ENCODE measurements around the gene PHF10. TPM values are rescaled to one million over a fixed set of nuclear protein-coding genes. Genes with fewer than 3 reads are reported as not detected.
"Not testable (repeated sequence)": the region's sequence is repeated elsewhere in the genome, so short reads cannot be mapped to it uniquely, and the experiment has no call there.

The PHF10 gene
- total RNA-seq, result 10 to 100 TPM; 49.7 to 59.0 TPM
- long read RNA-seq, partial matches to known transcripts, result 1 of 6 reads
- long read RNA-seq, other reads (novel, unspliced or antisense), result 5 of 6 reads

DNA sequence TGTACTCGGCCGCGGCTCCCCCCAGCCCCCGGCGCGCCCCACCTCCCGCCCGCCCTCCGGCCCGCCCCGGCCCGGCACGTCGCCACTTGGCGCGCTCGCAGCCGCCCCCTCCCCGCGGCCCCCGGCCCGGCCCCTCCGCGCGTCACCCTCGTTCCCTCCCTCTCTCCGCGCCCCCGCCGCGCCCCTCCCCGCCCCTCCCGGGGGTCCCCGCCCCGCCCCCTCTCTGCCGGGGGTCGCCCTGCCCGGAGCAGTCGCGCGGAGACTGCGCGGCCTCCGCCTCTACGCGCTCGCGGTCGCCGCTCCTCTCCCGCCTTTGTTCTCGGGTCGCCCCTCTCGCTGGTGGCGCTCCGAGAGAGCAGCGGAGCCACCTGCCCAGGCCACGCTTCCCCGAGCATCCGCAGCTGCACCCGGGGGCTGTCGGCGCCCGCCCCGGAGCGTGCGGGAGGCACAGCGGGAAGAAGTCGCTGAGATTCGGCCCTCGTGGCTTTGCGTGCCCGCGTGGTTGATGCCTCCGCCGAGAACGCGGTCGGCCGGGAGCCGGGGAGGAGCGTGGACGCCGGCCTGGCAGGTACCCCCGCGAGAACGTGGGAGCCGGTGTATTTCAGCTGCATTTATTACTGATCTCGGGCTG is at the start of gene PHF10:
Gene PHF10, minus strand, starts transcription at position 7 of the 631 bp plus-strand sequence. CDS start 569 bp downstream, outside the sequence.
- intact Hi-C loops (cut with DNase I), result loop anchor here in 1 of 2 donors (2.0 kb wide), 1 partner anchor 26 kb away; the partner anchor contains the start of genes DYNLT2 and ERMARD
- peak; percentile 64 to 70 for ATAC-seq
- peak; percentile 54 for DNase-seq

DNA sequence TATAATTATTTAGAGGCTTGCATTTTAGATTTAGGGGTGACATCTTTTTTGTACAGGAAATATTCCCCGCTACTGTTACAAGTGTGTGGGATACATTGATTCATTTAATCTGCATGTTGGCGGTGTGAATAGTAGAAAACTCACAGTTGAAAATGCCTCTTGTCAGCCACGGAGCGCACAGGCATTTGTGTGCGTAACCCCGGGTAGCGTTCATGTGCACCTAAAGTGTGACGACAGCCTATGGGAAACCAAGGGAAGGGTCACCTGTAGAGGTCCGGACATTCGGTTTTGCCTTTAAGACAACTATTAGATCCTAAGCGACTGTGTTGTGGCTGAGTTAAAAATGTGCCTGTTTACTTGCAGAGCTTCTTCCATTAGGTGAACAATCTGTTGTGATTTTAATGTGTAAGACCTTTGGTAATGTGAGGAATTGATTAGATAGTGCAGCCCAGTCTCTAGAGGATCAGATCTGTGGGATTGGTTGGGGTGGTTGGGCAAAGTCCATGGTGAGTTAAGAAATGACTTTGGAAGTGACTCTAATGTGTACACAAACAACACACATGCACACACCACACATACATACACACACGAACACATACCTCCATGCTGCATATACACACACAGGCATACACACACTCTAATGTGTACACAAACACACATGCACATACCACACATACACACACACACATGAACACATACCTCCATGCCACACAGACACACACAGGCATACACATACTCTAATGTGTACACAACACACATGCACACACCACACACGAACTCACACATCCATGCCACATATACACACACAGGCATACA is 42.8 kb upstream of the PHF10 start:
- intact Hi-C loops (cut with DNase I), result no loop called here
- no peak for DNase-seq
- ATAC-seq, result no peak

DNA sequence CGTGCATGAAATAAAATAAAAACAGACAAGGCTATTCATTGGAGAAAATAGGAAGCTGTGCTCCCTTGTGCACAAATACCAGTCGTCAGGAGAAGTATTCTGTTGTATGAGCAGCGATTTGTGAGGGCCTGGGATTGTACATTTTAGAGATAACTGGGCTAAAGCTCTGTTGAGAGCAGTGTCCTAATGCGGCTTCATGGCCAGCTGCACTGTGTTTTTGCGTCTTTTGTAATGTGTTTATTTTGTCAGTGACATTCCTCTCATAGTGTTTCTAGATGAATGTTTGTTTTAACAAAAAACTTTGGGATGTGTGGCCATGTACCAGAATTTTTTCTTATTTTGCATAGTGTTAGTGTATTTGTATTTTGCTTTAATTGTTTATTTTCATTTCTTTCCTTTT is 41.9 kb upstream of the PHF10 start:
- no peak for ATAC-seq
- no peak for DNase-seq
- intact Hi-C loops (cut with DNase I), result no loop called here

DNA sequence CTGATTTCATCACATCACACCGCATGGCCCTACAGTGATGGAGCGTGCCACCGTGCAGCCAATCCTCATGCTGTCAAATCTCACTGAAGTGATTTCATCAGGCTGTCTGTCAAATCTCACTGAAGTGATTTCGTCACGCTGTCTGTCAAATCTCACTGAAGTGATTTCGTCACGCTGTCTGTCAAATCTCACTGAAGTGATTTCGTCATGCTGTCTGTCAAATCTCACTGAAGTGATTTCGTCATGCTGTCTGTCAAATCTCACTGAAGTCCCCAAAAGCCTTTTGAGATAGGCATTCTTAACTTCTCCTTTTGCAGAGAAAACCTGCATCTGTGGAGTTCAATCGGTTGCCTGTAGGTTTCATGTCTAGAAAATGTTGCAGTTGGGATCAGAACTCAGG is 41.5 kb upstream of the PHF10 start:
- ATAC-seq; intact Hi-C loops (cut with DNase I): not testable (repeated sequence)

DNA sequence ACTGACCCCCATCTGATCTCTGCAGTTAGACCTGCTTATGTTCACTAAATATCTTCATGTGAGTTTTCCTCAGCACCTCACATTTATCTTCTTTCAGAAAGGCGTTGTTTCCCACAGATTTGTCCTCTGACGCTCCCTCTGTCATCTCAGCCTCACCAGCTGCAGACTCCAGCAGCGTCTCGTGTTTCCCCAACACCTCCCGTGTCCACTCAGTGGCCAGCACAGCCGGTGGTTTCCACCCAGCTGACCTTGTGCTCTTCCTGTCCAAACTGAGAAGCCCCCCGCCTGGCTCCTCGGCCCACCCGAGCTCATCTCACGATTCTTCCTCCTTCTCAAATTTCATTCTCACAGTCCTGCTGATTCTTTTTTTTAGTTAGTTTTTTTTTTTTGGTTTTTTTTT is 39.6 kb upstream of the PHF10 start:
- DNase-seq, result no peak
- intact Hi-C loops (cut with DNase I), result no loop called here
- ATAC-seq, result no peak

More for the DNA sequence above, 41.5 kb upstream of the PHF10 start:
- not testable (repeated sequence) for DNase-seq

DNA sequence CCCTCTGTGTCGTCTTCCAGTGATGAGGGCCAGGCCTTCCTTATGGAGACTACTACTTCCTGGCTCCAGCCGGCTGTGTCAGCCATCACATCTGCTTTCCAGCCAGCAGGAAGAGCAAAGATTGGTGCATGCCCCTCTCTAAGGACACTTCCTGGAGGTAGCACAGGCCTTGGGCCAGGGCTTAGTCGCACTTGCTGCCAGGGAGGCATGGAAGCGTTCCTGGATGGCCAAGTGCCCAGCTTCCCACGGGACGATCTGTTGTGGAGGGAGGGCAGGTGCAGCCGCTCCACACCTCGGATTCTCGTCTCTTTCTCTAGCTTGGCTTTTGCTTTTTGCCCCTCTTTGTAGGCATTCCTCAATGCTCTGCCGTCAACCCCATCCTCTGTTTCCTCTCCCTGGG is 39.0 kb upstream of the PHF10 start:
- ATAC-seq, result no peak
- DNase-seq, result no peak
- intact Hi-C loops (cut with DNase I), result no loop called here

DNA sequence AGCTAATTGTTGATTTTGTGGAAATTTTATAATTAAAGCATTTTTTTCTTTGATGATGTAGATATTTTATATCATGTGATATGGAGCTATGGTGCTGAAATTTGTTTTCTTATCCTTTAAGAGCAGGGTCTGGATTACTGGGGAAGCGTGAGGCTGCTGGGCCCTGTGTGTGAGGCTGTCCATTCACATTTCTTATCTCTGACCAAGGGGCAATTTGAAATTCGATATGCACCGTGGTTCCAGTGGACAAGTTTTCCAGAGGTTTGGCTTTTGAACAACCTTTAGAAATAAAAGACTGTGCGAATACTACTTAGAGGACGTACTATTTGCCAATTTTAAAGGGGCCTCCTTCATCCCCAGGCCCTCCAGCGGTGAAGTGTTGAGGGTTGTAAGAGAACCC is 30.9 kb upstream of the PHF10 start:
- DNase-seq (no peak), ATAC-seq (no peak)
- intact Hi-C loops (cut with DNase I), result loop anchor here in 1 of 2 donors (10.0 kb wide), 1 partner anchor 50 kb away; the partner anchor contains the start of genes C6orf120 and WDR27

DNA sequence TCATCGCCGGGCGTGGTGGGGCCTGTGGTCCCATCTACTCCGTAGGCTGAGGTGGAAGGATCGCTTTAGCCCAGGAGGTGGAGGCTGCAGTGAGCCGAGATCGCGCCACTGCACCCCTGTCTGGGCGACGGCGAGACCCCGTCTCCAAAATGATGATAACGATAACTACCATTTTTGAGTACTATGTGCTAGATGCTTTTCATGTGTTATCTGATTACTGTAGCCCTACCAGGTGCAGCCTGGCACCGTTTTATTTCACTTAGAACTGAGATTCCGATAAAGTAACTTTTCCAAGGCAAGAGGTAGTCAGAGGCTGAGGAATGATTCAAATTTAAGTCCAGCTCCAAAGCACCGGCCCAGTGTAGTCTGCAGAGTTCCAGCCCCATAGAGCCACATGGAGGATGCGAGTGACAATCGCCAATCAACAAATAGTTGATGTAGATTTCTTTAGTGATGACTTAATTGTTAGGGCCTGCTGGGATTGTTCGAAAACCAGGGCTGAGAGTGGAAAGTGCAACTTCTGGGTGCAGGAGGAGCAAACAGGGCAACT is 27.8 kb upstream of the PHF10 start:
- ATAC-seq (peak in 1 of 2 donors; percentile 73), DNase-seq (no peak)
- intact Hi-C loops (cut with DNase I), result loop anchor here in 1 of 2 donors (10.0 kb wide), 1 partner anchor 47 kb away; the partner anchor contains the start of genes C6orf120 and WDR27

DNA sequence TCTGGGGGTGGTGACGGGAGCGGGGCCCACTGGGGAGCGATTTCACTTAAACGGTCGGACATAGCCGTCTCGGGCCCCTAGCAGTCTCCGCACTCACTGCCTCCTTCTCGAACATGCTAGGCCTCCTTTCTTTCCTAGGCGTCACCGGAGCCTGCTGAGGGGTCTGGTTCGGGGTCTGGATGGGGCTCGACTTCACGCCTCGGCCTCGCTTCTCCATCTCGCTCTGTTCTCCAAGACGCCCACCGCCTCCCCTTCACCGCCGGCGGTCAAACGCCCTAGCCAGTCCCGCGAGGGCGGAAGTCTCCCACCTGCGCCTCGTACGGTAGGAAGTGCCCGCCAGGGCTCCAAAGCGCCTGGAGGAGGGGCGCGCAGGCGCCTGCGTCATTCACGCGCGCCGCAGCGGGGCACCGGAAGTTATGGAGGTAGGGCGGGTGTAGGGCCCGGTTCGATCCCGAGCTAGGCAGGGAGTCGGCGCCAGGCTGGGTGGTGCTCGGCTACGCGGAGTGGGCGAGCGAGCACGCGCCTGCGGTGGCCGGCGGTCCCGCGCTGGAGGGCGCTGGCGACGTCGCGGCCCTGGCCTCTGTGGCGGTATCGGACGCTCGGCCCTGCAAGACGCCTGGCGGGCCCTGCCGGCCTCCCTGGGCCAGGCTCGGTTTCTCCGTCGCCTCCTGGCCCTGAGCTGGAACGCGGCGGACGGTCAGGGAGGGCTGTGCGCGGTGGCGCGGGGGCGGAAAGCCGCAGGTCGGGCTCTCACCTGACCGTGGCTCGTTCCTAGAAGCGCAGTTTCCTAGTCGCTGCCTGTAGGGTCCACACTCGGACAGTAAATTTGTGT is 27.2 kb upstream of the PHF10 start, which contains the start of the genes DYNLT2 and ERMARD:
Gene DYNLT2, minus strand, starts transcription at position 331 of the 832 bp plus-strand sequence. Its CDS starts 114 bp downstream, at position 217.
Gene ERMARD, plus strand, starts transcription at position 381 of the 832 bp plus-strand sequence. Its CDS starts 36 bp downstream, at position 417.
- intact Hi-C loops (cut with DNase I), result loop anchor here in 1 of 2 donors (2.0 to 10.0 kb wide), 3 partner anchors 27 to 803 kb away; partner anchors contain the start of genes C6orf120, PHF10, TBP and WDR27
- peak; percentile 95 for DNase-seq
- peak; percentile 98 to 99 for ATAC-seq

DNA sequence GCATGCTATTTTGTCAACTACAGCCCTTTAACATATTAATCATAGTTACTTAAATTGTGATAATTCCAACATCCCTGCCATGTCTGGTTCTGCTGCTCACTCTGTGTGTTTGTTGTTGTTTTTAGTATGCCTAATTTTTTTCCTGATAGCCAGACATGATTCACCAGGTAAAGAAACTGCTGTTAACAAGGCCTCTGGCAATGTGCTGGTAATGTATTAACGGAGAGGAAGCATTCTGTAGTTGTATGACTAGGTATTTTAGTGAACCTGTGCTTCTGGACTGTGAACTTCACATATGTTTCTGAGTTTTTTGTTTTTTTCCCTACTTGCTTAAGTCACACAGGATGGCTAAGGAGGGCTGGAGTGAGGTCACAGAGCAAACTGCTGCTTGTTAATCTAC is 22.3 kb upstream of the PHF10 start:
- ATAC-seq (no peak), DNase-seq (no peak)
- intact Hi-C loops (cut with DNase I), result no loop called here

DNA sequence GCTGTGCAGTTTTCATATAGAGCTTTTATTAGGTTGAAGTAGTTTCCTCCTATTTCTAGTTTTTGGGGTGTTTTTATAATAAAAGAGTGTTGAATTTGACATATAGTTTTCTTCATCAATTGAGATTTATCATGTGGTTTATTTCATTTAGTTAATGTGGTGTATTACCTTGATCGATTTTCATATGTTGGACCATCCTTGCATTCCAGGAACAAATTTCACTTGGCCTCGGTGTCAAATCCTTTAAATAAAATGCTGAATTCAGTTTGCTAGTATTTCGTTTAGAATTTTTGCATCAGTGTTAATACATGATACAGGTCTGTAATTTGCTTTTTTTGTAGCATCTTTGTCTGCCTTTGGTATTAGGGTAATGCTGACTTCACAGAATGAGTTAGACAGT is 21.1 kb upstream of the PHF10 start:
- intact Hi-C loops (cut with DNase I), result no loop called here
- ATAC-seq, result no peak
- DNase-seq, result no peak

DNA sequence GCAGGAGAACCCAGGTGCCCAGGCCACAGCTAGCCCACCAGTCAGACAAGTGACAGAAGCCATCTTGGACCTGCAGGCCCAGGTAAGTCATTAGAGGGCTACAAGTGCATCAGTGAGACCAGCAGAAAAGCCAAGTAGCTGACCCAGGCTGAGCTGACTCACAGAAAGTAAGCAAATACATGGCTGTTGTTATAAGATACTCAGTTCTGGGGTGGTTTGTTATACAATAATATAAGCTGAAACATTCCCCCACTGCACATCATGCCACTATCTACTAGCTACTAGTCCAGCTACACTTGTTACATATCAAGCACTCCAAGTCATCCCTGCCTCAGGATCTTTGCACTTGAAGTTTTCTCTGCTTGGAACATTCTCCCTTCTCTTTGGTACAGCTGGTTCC is 17.0 kb upstream of the PHF10 start:
- intact Hi-C loops (cut with DNase I), result no loop called here
- ATAC-seq, result no peak
- no peak for DNase-seq

DNA sequence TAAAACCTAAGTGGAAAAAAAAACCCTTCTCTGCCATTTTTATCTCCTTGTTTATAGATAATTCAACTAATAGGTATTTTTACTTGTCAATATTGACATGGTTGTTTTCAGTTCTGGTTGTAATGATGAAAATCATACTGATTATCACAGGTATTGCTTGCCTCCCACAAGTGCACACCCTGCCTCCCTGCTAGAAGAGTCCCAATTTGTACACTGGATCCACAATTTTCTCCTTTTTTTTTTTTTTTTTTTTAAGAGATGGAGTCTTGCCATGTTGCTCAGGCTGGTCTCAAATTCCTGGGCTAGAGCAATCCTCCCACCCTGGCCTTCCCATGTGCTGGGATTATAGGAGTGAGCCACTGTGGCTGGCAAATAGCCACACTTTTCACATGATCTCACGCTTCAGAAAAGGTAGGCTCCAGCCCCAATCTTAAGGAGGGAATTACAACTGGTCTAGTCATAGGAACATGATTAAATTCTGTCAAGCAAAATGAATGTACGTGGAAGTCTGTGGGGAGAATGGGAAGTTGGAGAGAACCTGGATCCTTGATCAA is 14.8 kb upstream of the PHF10 start:
- ATAC-seq (peak in 1 of 2 donors; percentile 32), DNase-seq (no peak)
- intact Hi-C loops (cut with DNase I), result no loop called here

DNA sequence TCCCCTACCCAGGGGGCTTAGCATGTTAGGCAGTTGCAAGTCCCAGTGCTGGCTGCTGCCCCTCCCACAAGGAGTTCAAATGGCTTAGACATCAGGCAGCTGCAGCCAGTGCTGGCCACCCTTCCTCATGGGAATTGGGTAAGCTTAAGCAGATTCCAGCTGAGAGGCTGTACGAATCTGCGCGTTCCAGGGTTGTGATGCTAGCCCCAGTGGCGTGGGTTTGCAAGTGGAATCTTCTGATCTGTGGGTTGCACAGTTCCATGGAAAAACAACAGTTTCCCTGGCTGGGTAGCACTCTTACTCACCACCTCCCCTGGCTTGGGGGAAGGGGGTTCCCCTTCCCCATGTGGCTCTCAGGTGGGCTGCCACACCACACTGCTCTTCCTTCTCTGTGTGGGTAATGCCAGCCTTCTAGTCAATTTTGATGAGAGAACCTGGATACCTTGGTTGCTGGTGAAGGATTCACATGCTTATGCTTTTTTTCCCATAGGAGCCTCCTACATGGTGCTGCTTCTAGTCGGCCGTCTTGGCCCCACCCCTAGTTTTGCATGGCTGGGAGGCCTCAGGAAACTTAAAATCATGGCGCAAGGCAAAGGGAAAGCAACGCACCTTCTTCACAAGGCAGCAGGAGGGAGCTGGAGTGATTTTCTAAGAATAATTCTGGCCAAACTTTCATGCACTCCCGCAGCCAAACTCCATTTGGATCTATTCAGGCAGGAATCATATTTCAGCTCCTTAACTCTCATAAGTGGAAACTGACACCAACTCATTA is 14.1 kb upstream of the PHF10 start:
- intact Hi-C loops (cut with DNase I), result no loop called here
- ATAC-seq (peak; percentile 43 to 57), DNase-seq (peak; percentile 25)

DNA sequence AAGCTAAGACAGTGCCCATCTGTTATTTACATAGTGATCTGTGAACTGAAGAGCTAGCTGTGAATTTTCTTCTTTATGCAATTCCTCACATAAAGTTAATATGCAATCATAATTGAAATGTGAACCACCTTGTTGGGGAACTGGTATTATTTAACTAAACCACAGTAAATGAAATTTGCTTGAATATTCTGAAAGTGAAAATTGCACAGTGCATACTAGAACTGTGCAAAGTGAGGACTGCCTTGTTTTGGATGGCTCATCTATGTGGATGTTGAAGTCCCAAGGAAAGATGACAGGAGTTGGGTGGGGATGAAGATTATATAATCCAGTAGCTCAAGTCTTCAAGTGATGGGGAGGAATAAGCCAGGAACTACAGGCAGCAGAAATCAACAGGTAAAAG is 5.7 kb upstream of the PHF10 start:
- DNase-seq, result no peak
- ATAC-seq, result no peak
- intact Hi-C loops (cut with DNase I), result no loop called here

DNA sequence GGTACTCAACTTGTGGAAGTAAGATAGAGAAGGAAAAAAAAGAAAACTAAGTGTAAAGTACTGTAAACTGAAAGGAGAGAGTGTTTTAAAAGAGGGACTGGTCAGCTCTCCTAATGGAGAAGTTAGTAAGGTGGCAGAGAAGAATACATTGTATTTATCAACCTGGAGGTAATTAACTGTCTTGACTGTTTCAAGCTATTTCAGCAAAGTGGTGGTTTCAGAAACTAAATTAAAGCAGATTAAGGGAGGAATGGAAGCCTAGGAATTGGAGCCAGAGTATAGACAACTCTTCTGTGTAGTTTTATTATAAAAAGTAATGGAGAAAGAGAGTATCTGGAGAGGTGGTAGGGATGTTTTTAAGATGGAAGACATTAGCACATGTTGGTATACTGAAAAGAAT is 2.7 kb upstream of the PHF10 start:
- no peak for DNase-seq
- intact Hi-C loops (cut with DNase I), result no loop called here
- no peak for ATAC-seq

DNA sequence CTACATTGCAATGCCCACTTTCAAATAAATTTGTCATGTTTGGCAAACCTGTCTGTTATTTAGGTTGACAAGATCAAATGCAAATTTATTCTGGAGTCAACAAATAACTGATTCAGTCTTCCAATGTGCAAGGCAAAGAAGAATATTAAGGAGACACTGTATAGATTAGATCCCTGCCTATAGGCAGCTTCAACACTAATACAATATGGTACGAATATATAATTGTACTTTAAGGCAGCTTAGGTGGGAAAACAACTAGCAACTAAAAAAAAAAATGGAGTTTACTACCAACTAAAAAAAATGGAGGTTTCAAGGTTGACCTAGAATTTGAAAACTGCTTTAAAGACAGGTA is 1.7 kb upstream of the PHF10 start:
- ATAC-seq (no peak), DNase-seq (no peak)
- intact Hi-C loops (cut with DNase I), result no loop called here

Data from left cardiac atrium (tissue), 4 donors.